H1 (cell line): ENCODE measurements around the gene LRCH3.

Source experiments
- CHD1 ChIP-seq: IDR thresholded peaks from 2 replicates; pipeline ENCODE4 v1.6.1; 2012; ENCODE audit warnings: low read depth, low read length, improper control_type of control experiment
- CREB1 ChIP-seq: IDR thresholded peaks from 2 replicates; pipeline ENCODE4 v1.6.1; 2012; ENCODE audit warnings: inconsistent platforms
- CTCF ChIP-seq, 3 experiments: IDR thresholded peaks; 1 replicate in 2 of 3; 2 replicates in 1 of 3; pipeline versions ENCODE4 v1.5.1 to v1.6.1; 2011; ENCODE audit warnings: low read length in 3 of 3, mild to moderate bottlenecking in 3 of 3, inconsistent platforms in 2 of 3, low read depth in 1 of 3, moderate library complexity in 1 of 3; ENCODE audit not compliant: insufficient read depth in 1 of 3; ENCODE audit errors: control extremely low read depth in 1 of 3
- FOSL1 ChIP-seq: IDR thresholded peaks from 2 replicates; pipeline ENCODE4 v1.6.1; 2011; ENCODE audit warnings: mild to moderate bottlenecking, low read depth, low read length, moderate library complexity; ENCODE audit not compliant: insufficient read depth
- JUN ChIP-seq: IDR thresholded peaks from 2 replicates; pipeline ENCODE4 v1.6.1; 2011; ENCODE audit warnings: low read depth, mild to moderate bottlenecking, improper control_type of control experiment, low read length
- POLR2A ChIP-seq, 2 experiments: IDR thresholded peaks; 1 replicate in 1 of 2; 2 replicates in 1 of 2; pipeline ENCODE4 v1.6.1; 2011; ENCODE audit warnings: low read depth in 2 of 2, low read length in 2 of 2, mild to moderate bottlenecking in 2 of 2; ENCODE audit errors: control extremely low read depth in 1 of 2
- RAD21 ChIP-seq, 2 experiments: IDR thresholded peaks in 1 of 2; conservative IDR thresholded peaks in 1 of 2; 2 replicates each; pipeline ENCODE4 v1.6.1; 2011; ENCODE audit warnings: low read depth in 2 of 2, low read length in 2 of 2, improper control_type of control experiment in 1 of 2, inconsistent platforms in 1 of 2, mild to moderate bottlenecking in 1 of 2, moderate library complexity in 1 of 2
- SIX5 ChIP-seq: IDR thresholded peaks from 2 replicates; pipeline ENCODE4 v1.6.1; 2011; ENCODE audit warnings: mild to moderate bottlenecking, low read depth, low read length
- SP1 ChIP-seq: IDR thresholded peaks from 2 replicates; pipeline ENCODE4 v1.6.1; 2011; ENCODE audit warnings: low read depth, low read length
- SP2 ChIP-seq: IDR thresholded peaks from 2 replicates; pipeline ENCODE4 v1.6.1; 2012; ENCODE audit warnings: mild to moderate bottlenecking, low read length, inconsistent platforms
- SUZ12 ChIP-seq: fragments of 200-600 bp; sonication (generic); IDR thresholded peaks from 2 replicates; pipeline ENCODE4 v1.6.1; 2012; ENCODE audit warnings: mild to moderate bottlenecking, inconsistent platforms, low read length, moderate library complexity, mixed read lengths
- TAF7 ChIP-seq: optimal IDR thresholded peaks from 2 replicates; pipeline ENCODE3; 2011; ENCODE audit warnings: low read depth, mild to moderate bottlenecking, inconsistent platforms, low read length, moderate library complexity, borderline replicate concordance
- YY1 ChIP-seq: IDR thresholded peaks from 2 replicates; pipeline ENCODE4 v1.6.1; 2011; ENCODE audit warnings: low read depth, mild to moderate bottlenecking, low read length

GRCh38 chr3:197906850-197907187 is 115.8 kb downstream of the LRCH3 start:
- TF ChIP-seq CTCF (IDR thresholded peaks at IDR 0.05; ENCODE audit: control extremely low read depth in 1 of 3, insufficient read depth in 1 of 3, low read depth in 1 of 3, low read length in 3 of 3) (no peak), SUZ12 (no peak), SP2 (no peak), SP1 (no peak), JUN (no peak), YY1 (no peak), POLR2A (IDR thresholded peaks at IDR 0.05; ENCODE audit: control extremely low read depth in 1 of 2, low read depth in 2 of 2, low read length in 2 of 2) (no peak), TAF7 (no peak), CHD1 (no peak), SIX5 (no peak), CREB1 (no peak), FOSL1 (no peak), RAD21 (IDR thresholded peaks at IDR 0.05 in 1 of 2, conservative IDR thresholded peaks at IDR 0.05 in 1 of 2; ENCODE audit: low read depth in 2 of 2, low read length in 2 of 2) (no peak)
